Measurements from ENCODE around the gene RHOF.

Gene RHOF

DNA sequence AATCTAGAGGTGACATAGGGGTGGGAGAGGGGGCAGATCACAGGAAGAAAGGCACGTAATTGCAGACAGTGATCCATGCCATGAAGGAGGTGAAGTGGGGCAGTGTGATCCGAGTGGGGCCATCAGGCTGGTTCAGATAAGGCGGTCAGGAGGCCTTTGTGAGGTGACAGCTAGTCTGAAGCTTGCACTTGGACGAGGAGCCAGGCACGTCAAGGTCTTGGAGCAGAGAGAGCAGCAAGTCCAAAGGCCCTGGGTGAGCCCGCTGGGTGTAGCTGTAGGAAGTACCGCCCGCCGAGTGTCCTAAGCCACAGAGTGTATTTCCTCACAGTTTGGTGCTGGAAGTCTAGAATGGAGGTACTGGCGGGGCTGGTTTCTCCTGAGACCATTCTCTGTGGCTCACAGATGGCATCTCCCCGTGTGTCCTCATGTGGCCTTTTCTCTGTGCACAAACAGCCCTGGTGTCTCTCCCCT, 23.6 kb downstream of the RHOF start:
- TF ChIP-seq, protein P1, sequence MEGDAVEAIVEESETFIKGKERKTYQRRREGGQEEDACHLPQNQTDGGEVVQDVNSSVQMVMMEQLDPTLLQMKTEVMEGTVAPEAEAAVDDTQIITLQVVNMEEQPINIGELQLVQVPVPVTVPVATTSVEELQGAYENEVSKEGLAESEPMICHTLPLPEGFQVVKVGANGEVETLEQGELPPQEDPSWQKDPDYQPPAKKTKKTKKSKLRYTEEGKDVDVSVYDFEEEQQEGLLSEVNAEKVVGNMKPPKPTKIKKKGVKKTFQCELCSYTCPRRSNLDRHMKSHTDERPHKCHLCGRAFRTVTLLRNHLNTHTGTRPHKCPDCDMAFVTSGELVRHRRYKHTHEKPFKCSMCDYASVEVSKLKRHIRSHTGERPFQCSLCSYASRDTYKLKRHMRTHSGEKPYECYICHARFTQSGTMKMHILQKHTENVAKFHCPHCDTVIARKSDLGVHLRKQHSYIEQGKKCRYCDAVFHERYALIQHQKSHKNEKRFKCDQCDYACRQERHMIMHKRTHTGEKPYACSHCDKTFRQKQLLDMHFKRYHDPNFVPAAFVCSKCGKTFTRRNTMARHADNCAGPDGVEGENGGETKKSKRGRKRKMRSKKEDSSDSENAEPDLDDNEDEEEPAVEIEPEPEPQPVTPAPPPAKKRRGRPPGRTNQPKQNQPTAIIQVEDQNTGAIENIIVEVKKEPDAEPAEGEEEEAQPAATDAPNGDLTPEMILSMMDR (IDR thresholded peaks at IDR 0.05; ENCODE audit: low read depth, low read length, poor library complexity, severe bottlenecking) = no peak
- no peak for TF ChIP-seq EZH2phosphoT487 (IDR thresholded peaks at IDR 0.05; ENCODE audit: borderline replicate concordance, low read length)
- no peaks in the 10 kb centered on the region for H3K36me3 ChIP-seq (ENCODE audit: control insufficient read depth, low read length)
- no peak overlapping the region for H3K27ac ChIP-seq (ENCODE audit: low read depth, low read length)
- no peak overlapping the region for H3K4me2 ChIP-seq (ENCODE audit: low read length)
- no peaks in the 10 kb centered on the region for H4K20me1 ChIP-seq (ENCODE audit: control insufficient read depth, insufficient read depth, low read depth, low read length)
- H3K4me3 ChIP-seq (ENCODE audit: low read length) = no peak overlapping the region
- peaks cover 9% of the 10 kb centered on the region for H3K4me1 ChIP-seq (ENCODE audit: control insufficient read depth, low read length)
- 0 out of 2 replicates have a peak, but pooled peaks cover 2% of the 10 kb centered on the region for H3F3A ChIP-seq (ENCODE audit: control insufficient read depth, insufficient read depth)
- H3K9me2 ChIP-seq (replicated peaks; ENCODE audit: control insufficient read depth, low read length) = no peaks in the 10 kb centered on the region
- no peaks in the 10 kb centered on the region for H3K79me2 ChIP-seq (ENCODE audit: control insufficient read depth, low read length)
- H3K27me3 ChIP-seq (ENCODE audit: control insufficient read depth, low read length) = no peaks in the 10 kb centered on the region
- no peaks in the 10 kb centered on the region for H3K9me3 ChIP-seq (ENCODE audit: control insufficient read depth, insufficient read depth, low read length)

GRCh38 chr12:121769297-121769830, 24.1 kb downstream of the RHOF start:
- no peak overlapping the region for H3K4me2 ChIP-seq (ENCODE audit: low read length)
- no peak for TF ChIP-seq EZH2phosphoT487 (IDR thresholded peaks at IDR 0.05; ENCODE audit: borderline replicate concordance, low read length)
- TF ChIP-seq, protein P1 (IDR thresholded peaks at IDR 0.05; ENCODE audit: low read depth, low read length, poor library complexity, severe bottlenecking) = no peak
- no peaks in the 10 kb centered on the region for H3K36me3 ChIP-seq (ENCODE audit: control insufficient read depth, low read length)
- no peaks in the 10 kb centered on the region for H3K9me3 ChIP-seq (ENCODE audit: control insufficient read depth, insufficient read depth, low read length)
- no peak overlapping the region for H3K27ac ChIP-seq (ENCODE audit: low read depth, low read length)
- H3K4me1 ChIP-seq (ENCODE audit: control insufficient read depth, low read length) = peaks cover 9% of the 10 kb centered on the region
- 0 out of 2 replicates have a peak, but pooled peaks cover 2% of the 10 kb centered on the region for H3F3A ChIP-seq (ENCODE audit: control insufficient read depth, insufficient read depth)
- no peak overlapping the region for H3K4me3 ChIP-seq (ENCODE audit: low read length)
- H4K20me1 ChIP-seq (ENCODE audit: control insufficient read depth, insufficient read depth, low read depth, low read length) = no peaks in the 10 kb centered on the region
- H3K79me2 ChIP-seq (ENCODE audit: control insufficient read depth, low read length) = no peaks in the 10 kb centered on the region
- H3K27me3 ChIP-seq (ENCODE audit: control insufficient read depth, low read length) = no peaks in the 10 kb centered on the region
- H3K9me2 ChIP-seq (replicated peaks; ENCODE audit: control insufficient read depth, low read length) = no peaks in the 10 kb centered on the region

GRCh38 chr12:121767525-121768016, 25.9 kb downstream of the RHOF start:
- Histone ChIP-seq H3K36me3 (ENCODE audit: control insufficient read depth, low read length) (no peaks in the 10 kb centered on the region), H3K9me3 (ENCODE audit: control insufficient read depth, insufficient read depth, low read length) (no peaks in the 10 kb centered on the region), H3K9me2 (replicated peaks; ENCODE audit: control insufficient read depth, low read length) (no peaks in the 10 kb centered on the region), H3K4me1 (ENCODE audit: control insufficient read depth, low read length) (no peaks in the 10 kb centered on the region), H4K20me1 (ENCODE audit: control insufficient read depth, insufficient read depth, low read depth, low read length) (no peaks in the 10 kb centered on the region), H3K4me3 (ENCODE audit: low read length) (no peak overlapping the region), H3K79me2 (ENCODE audit: control insufficient read depth, low read length) (no peaks in the 10 kb centered on the region), H3F3A (ENCODE audit: control insufficient read depth, insufficient read depth) (0 out of 2 replicates have a peak, but pooled peaks cover 2% of the 10 kb centered on the region), H3K27me3 (ENCODE audit: control insufficient read depth, low read length) (no peaks in the 10 kb centered on the region), H3K27ac (ENCODE audit: low read depth, low read length) (no peak overlapping the region), H3K4me2 (ENCODE audit: low read length) (no peak overlapping the region)
- no peak for TF ChIP-seq EZH2phosphoT487 (IDR thresholded peaks at IDR 0.05; ENCODE audit: borderline replicate concordance, low read length)
- TF ChIP-seq, protein P1 (IDR thresholded peaks at IDR 0.05; ENCODE audit: low read depth, low read length, poor library complexity, severe bottlenecking) = no peak
